ENCODE results near the gene ACOT13.
"Not testable (repeated sequence)": the region's sequence is repeated elsewhere in the genome, so short reads cannot be mapped to it uniquely, and the experiment has no call there.

ACOT13 gene

DNA sequence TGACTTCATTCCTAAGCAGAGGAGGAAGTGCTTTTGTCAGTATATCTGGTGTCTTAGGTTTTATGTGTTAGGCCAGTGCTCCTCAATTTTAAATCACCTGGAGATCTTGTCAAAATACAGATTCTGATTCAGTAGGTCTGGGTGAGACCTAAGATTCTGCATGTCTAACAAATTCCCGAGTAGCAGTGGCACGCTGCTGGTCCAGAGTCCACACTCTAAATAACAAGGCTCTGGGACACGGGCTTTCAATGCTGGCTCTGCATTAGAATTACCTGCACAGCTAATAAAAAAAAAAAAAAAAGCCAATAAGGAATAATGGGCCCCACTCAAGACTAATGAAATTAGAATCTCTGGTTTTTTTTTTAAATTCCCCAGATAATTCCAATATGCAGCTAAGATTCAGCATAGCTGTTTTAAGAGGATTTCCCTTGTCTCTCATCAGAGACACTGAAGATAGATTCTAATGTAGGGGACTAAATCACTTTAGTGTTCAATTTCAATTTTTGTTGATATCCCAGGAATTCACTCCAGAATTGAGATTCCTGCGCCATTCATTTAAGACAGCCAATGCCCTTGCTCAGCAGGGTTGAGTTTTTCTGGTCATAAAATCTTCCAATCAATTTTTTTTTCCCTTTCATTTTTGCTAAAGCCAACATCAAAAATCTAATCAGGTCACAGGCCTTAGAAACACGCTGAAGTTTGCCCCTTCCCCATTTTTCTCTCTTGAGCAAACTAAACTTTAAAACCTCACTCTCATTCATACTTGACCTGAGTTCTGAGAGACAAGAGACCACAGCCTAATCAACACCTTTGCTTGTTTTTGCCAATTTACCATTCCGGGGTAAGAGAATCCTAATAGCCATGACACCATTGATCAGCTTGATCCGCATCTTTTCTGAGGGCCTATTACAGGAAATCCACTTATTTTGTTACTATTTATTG lies 2.6 kb upstream of the ACOT13 start:
- H3K4me3 ChIP-seq (ENCODE audit: low read depth, low read length): no peak overlapping the region
- H3K9me3 ChIP-seq: no peaks in the 10 kb centered on the region; the same call in 1 of the 2 replicates
- TF ChIP-seq, protein P1, sequence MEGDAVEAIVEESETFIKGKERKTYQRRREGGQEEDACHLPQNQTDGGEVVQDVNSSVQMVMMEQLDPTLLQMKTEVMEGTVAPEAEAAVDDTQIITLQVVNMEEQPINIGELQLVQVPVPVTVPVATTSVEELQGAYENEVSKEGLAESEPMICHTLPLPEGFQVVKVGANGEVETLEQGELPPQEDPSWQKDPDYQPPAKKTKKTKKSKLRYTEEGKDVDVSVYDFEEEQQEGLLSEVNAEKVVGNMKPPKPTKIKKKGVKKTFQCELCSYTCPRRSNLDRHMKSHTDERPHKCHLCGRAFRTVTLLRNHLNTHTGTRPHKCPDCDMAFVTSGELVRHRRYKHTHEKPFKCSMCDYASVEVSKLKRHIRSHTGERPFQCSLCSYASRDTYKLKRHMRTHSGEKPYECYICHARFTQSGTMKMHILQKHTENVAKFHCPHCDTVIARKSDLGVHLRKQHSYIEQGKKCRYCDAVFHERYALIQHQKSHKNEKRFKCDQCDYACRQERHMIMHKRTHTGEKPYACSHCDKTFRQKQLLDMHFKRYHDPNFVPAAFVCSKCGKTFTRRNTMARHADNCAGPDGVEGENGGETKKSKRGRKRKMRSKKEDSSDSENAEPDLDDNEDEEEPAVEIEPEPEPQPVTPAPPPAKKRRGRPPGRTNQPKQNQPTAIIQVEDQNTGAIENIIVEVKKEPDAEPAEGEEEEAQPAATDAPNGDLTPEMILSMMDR (IDR thresholded peaks at IDR 0.05; ENCODE audit: low read depth, low read length): no peak

DNA sequence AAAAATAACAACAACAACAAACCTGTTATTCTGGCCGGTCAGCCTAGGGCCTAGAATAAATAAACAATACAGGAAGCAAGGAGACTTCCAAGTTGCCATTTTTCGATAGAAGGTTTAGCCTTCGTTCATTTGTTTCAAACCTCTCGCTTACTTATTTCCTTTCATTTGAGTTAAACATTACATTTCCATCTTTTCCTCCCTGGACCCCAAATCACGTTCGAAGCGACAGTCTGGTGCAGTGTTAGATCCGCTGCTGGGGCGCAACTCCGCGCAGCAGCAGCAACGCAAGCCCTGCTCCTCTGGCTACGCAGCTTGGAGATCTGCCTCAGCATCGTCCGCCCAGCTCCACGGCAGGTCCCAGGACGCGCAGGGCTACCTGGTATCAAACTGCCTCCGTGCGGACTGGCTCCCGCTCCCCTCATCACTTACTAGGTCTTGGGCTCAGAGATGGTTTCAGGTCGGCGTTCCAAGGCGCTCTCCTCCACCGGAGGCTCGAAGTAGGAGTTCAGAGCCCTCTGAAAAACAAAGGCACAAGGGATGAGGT lies 708 bp upstream of the ACOT13 start:
- peak; percentile 35 for DNase-seq
- Histone ChIP-seq H3K36me3 (peaks cover 8% of the 10 kb centered on the region), H3K4me1 (no peaks in the 10 kb centered on the region), H3K4me3 (ENCODE audit: low read depth, low read length) (peak overlapping the region; percentile 99), H3K27me3 (no peaks in the 10 kb centered on the region), H3K9me3 (no peaks in the 10 kb centered on the region; the same call in 1 of the 2 replicates)
- TF ChIP-seq, protein P1 (IDR thresholded peaks at IDR 0.05; ENCODE audit: low read depth, low read length): no peak

More for the DNA sequence above, 2.6 kb upstream of the ACOT13 start:
- no peaks in the 10 kb centered on the region for H3K27me3 ChIP-seq
- no peak for DNase-seq
- no peaks in the 10 kb centered on the region for H3K4me1 ChIP-seq
- H3K36me3 ChIP-seq: peaks cover 8% of the 10 kb centered on the region

DNA sequence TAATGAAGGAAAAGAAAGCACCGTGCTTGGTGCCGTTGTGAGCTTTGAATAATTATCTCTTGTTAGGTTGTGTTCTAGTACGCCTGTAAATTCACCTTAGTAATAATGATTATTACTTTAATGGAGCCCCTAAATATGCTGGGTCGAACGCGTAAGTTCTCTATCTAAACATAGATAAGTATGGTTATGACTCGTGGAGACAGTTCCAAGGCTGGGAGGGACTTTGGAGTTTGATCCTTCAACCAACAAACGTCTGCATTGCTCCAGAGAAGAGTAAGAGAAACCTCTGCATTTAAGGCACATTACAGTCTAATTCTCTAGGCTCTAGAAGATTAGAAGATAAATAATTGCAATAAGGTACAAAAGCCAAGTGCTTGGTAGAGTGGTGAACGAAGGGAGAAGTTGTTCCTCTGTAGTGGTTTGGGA lies 514 bp downstream of the ACOT13 start:
- peak overlapping the region; percentile 99 for H3K4me3 ChIP-seq (ENCODE audit: low read depth, low read length)
- H3K9me3 ChIP-seq: no peaks in the 10 kb centered on the region; the same call in 1 of the 2 replicates
- TF ChIP-seq, protein P1 (IDR thresholded peaks at IDR 0.05; ENCODE audit: low read depth, low read length): no peak
- H3K27me3 ChIP-seq: no peaks in the 10 kb centered on the region
- DNase-seq: no peak
- no peaks in the 10 kb centered on the region for H3K4me1 ChIP-seq
- peaks cover 8% of the 10 kb centered on the region for H3K36me3 ChIP-seq

DNA sequence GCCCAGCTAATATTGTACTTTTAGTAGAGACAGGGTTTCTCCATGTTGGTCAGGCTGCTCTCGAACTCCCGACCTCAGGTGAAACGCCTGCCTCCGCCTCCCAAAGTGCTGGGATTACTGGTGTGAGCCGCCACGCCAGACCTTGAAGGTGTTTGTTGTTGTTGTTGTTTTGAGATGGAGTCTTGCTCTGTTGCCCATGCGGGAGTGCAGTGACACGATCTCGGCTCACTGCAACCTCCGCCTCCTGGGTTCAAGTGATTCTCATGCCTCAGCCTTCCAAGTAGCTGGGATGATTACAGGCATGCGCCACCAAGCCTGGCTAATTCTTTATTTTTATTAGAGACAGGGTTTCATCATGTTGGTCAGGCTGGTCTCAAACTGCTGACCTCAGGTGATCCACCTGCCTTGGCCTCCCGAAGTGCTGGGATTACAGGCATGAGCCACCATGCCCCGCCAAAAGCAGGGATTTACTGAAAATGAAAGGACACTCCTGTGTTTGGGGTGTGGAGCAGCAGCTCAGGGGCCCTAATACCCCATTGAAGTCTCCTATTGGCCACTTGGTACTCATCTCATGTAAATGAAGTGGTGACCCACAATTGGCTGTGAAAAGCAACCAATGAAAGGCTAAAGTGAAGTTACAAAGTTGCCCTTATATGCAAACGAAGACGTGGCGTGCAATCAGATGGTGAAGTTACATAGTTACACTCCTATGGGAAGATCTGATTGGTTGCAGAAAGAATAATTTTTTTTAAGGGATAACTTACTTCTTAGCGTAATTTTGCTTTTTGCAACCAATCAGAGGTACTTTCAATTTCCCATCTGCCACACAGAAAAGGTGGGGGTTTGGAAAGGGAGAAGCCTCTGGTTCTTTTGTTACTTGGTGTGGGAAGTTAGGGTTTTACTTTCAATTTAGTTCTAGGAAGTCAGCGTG lies 1.5 kb downstream of the ACOT13 start:
- H3K36me3 ChIP-seq; H3K4me1 ChIP-seq; H3K4me3 ChIP-seq (ENCODE audit: low read depth, low read length); H3K9me3 ChIP-seq; H3K27me3 ChIP-seq; DNase-seq: not testable (repeated sequence)

DNA sequence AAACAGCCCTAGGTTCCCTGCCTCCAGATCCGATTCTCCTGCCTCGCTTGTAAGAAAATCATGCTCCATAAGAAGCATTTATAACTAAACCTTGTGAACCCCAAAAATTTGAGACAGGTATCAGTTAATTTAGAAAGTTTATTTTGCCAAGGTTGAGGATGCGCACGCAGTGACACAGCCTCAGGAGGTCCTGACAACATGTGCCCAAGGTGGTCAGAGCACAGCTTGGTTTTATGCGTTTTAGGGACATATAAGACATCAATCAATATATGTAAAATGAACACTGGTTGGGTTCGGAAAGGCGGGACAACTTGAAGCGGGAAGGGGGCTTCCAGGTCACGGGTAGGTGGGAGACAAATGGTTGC lies 2.1 kb downstream of the ACOT13 start:
- Histone ChIP-seq H3K36me3 (no peaks in the 10 kb centered on the region), H3K4me1 (no peaks in the 10 kb centered on the region), H3K27me3 (no peaks in the 10 kb centered on the region), H3K4me3 (ENCODE audit: low read depth, low read length) (no peak overlapping the region), H3K9me3 (peaks cover 3% of the 10 kb centered on the region)
- no peak for DNase-seq
- TF ChIP-seq, protein P1 (IDR thresholded peaks at IDR 0.05; ENCODE audit: low read depth, low read length): no peak

DNA sequence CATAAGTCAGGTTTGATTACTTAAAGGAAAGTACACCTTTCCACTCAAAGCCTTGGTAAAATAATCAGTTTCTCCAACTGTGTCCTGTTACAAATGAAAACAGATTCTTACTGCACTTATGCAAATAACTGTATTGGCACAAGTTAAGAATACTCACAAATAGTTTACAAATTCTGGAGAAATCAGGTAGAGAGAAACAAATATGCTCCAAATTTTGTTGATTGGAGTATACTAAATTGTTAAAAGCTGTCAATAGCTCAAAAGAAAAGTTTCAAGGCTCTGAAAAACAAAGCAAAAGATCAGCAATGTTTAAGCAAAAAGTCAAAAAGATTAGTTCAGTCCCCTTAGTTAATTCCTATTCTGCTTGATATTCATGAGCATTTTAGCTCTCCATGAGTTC lies 3.6 kb downstream of the ACOT13 start:
- H3K4me3 ChIP-seq (ENCODE audit: low read depth, low read length); DNase-seq; H3K9me3 ChIP-seq; H3K4me1 ChIP-seq; H3K36me3 ChIP-seq; H3K27me3 ChIP-seq: not testable (repeated sequence)

DNA sequence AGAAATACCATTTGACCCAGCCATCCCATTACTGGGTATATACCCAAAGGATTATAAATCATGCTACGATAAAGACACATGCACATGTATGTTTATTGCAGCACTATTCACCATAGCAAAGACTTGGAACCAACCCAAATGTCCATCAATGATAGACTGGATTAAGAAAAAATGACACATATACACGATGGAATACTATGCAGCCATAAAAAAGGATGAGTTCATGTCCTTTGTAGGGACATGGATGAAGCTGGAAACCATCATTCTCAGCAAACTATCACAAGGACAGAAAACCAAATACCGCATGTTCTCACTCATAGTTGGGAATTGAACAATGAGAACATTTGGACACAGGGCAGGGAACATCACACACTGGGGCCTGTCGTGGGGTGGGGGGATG lies 4.2 kb downstream of the ACOT13 start:
- H3K4me3 ChIP-seq (ENCODE audit: low read depth, low read length); H3K9me3 ChIP-seq; H3K27me3 ChIP-seq; DNase-seq; H3K4me1 ChIP-seq; H3K36me3 ChIP-seq: not testable (repeated sequence)
